Pons (tissue), 1 donor: ENCODE data around the gene TECPR2.

Experiments
- DNase-seq: peaks from one replicate; pipeline ENCODE4 v3.0.0-alpha.2; 2016; ENCODE audit warnings: low spot score

Gene TECPR2

GRCh38 chr14:102464846-102465341, 102.2 kb downstream of the TECPR2 start:
- DNase-seq = no peak

GRCh38 chr14:102469261-102469660, 106.5 kb downstream of the TECPR2 start:
- no peak for DNase-seq

GRCh38 chr14:102471921-102472790, 109.4 kb downstream of the TECPR2 start:
- peak; percentile 28 for DNase-seq

GRCh38 chr14:102472791-102473150, 110.0 kb downstream of the TECPR2 start:
- DNase-seq = no peak

- no peak for DNase-seq
Observed at GRCh38 chr14:102473559-102473958, 110.8 kb downstream of the TECPR2 start.

GRCh38 chr14:102474934-102475333, 112.2 kb downstream of the TECPR2 start:
- DNase-seq = peak; percentile 80

- DNase-seq = no peak
Observed at GRCh38 chr14:102479107-102479506, 116.4 kb downstream of the TECPR2 start.

- no peak for DNase-seq
Observed at GRCh38 chr14:102479777-102480176, 117.0 kb downstream of the TECPR2 start.

- no peak for DNase-seq
Observed at GRCh38 chr14:102481371-102481770, 118.6 kb downstream of the TECPR2 start.

GRCh38 chr14:102481791-102482238, 119.1 kb downstream of the TECPR2 start:
- no peak for DNase-seq

- DNase-seq = no peak
Observed at GRCh38 chr14:102484316-102484715, 121.6 kb downstream of the TECPR2 start.

- no peak for DNase-seq
Observed at GRCh38 chr14:102485693-102486512, 123.2 kb downstream of the TECPR2 start.

- no peak for DNase-seq
Observed at GRCh38 chr14:102486513-102487203, 123.9 kb downstream of the TECPR2 start.

GRCh38 chr14:102487204-102487577, 124.5 kb downstream of the TECPR2 start:
- DNase-seq = no peak

- no peak for DNase-seq
Observed at GRCh38 chr14:102490456-102490855, 127.7 kb downstream of the TECPR2 start.

GRCh38 chr14:102491366-102491765, 128.6 kb downstream of the TECPR2 start:
- DNase-seq = no peak

GRCh38 chr14:102491786-102492530, 129.2 kb downstream of the TECPR2 start:
- no peak for DNase-seq

GRCh38 chr14:102492531-102492910, 129.8 kb downstream of the TECPR2 start:
- no peak for DNase-seq

GRCh38 chr14:102493096-102493495, 130.4 kb downstream of the TECPR2 start:
- DNase-seq = no peak

GRCh38 chr14:102493585-102493984, 130.8 kb downstream of the TECPR2 start:
- DNase-seq = no peak

GRCh38 chr14:102495491-102496330, 133.0 kb downstream of the TECPR2 start:
- DNase-seq = no peak
